Activated CD8-positive, alpha-beta memory T cell treated with anti-CD3 and anti-CD28 coated beads for 36 hours (primary cell): ENCODE measurements around the gene RBPJ. TPM values are rescaled to one million over a fixed set of nuclear protein-coding genes. Genes with fewer than 3 reads are reported as not detected.

Experiments
- CTCF ChIA-PET: fragments of 350-600 bp; sonication (Branson Sonifier 250); formaldehyde crosslinking; loops from one replicate; lab custom pipeline; 2021; ENCODE audit warnings: antibody characterized with exemption; lab: Charles Lee
- POLR2A ChIA-PET: fragments of 350-600 bp; sonication (Branson Sonifier 250); formaldehyde crosslinking; loops from one replicate; lab custom pipeline; 2021; ENCODE audit warnings: antibody characterized with exemption; lab: Charles Lee
- total RNA-seq, 2 experiments: library from RNA; stranded (reverse); gene quantifications; one replicate each; pipeline ENCODE4 v1.2.3, GENCODE V29; 2021

Gene RBPJ
- total RNA-seq, 2 experiments from 2014 or later = 200 TPM

DNA sequence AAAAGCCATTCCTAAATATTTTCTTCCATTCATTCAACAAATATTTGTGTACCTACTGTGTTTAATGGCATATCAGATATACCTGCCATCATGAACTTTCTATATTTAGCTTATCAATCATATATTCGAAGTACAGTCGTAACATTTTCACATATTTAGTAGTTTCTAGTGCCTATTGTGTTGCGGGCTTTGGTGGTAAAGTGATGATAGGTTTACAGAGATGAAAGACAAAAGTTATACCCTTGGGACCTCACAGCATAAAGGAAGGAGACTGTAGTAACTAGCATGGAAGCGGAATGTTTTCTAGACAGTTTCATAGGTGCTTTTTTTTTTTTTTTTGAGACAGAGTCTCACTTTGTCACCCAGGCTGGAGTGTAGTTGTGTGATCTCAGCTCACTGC lies 39.5 kb downstream of the RBPJ start:
- POLR2A ChIA-PET = no interaction called here
- CTCF ChIA-PET = interaction anchor here (0.6 kb wide), 1 partner anchor 22 kb away, joined by 3 read pairs; no protein-coding TSS in a partner anchor

- ChIA-PET POLR2A (no interaction called here), CTCF (interaction anchor here (0.6 kb wide), 1 partner anchor 22 kb away, joined by 3 read pairs; no protein-coding TSS in a partner anchor)
These were observed 40.0 kb downstream of the RBPJ start for GRCh38 chr4:26360864-26361263.

- POLR2A ChIA-PET = no interaction called here
- CTCF ChIA-PET = no interaction called here
These were observed 40.5 kb downstream of the RBPJ start for GRCh38 chr4:26361297-26361696.

- ChIA-PET CTCF (no interaction called here), POLR2A (no interaction called here)
These were observed 42.1 kb downstream of the RBPJ start for GRCh38 chr4:26362745-26363439.

DNA sequence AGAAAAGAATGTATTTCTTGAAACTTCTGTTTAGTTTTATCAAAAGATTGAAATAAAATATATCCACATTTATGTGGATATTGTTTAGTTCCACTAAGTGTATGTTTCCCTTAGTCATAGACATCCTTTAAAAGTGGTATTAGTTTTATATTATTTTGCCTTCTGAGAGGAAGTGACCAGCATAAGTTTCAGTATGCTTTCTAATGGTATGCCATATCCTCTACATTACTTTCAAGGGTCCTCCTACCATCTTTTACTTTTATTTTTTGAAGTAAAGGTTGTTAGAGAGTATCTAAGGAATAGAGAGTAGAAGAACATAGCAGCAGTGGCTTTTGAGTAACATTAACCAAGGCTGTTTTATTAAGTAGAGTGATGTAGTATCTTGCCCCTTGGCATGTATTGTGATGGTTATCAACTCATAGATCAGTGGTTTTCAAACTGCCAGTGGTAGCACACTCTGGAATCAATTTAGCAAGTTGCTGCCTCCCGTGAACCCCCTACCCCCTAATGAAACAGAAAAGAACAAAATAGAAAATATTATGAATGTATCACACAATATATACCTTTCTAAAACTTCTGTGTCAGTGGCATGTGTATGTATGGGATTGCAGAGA lies 44.8 kb downstream of the RBPJ start:
- POLR2A ChIA-PET = no interaction called here

DNA sequence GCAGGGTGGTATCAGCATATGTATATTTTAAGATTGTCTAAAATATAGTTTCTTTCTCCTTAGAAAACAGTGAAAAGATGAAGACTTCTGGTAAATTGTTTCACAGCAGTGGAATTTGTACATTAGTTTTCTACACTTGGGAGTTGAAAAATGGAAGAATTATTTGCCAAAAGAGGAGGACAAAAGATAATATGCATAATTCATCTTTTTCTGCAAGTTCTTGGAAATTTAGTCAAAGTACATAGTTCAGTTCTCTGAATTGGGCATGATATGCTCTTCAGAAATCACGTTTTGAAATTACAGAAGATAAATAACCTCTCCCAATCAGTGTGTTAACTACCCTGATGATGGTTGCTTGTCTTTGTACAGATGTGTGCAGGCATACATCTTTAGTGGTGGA lies 47.0 kb downstream of the RBPJ start:
- CTCF ChIA-PET = no interaction called here
- POLR2A ChIA-PET = no interaction called here

More for the DNA sequence above, 44.8 kb downstream of the RBPJ start:
- CTCF ChIA-PET = no interaction called here

- ChIA-PET CTCF (no interaction called here), POLR2A (no interaction called here)
These were observed 47.9 kb downstream of the RBPJ start for GRCh38 chr4:26368685-26369084.

DNA sequence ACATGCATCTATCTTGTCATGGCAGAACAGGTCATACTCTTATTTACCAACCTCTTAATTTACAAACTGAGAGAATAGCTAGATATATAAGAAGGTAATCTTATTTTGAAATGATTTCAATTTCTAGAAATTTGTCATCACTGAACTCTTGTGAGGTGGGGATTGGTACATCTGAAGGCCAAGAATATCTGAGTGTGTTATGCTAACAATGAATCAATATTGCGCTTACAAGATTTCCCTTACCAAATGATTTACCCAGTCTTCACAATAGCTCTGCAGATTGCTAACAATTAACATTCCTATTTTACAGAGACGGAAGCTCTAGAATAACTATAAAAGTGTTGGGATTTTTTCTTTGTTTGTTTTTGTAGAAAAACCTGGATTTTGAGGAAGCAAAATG lies 48.3 kb downstream of the RBPJ start:
- CTCF ChIA-PET = no interaction called here
- POLR2A ChIA-PET = no interaction called here

- ChIA-PET CTCF (no interaction called here), POLR2A (no interaction called here)
These were observed 48.8 kb downstream of the RBPJ start for GRCh38 chr4:26369581-26369980.

GRCh38 chr4:26372076-26372475 lies 51.3 kb downstream of the RBPJ start:
- CTCF ChIA-PET = no interaction called here

GRCh38 chr4:26372525-26373172 lies 51.8 kb downstream of the RBPJ start:
- POLR2A ChIA-PET = interaction anchor here (0.6 kb wide), 1 partner anchor 19 kb away, joined by 3 read pairs; no protein-coding TSS in a partner anchor
- CTCF ChIA-PET = no interaction called here

More at GRCh38 chr4:26372076-26372475, 51.3 kb downstream of the RBPJ start:
- POLR2A ChIA-PET = no interaction called here

- ChIA-PET POLR2A (no interaction called here), CTCF (interaction anchor here (0.7 kb wide), 1 partner anchor 306 kb away, joined by 3 read pairs; no protein-coding TSS in a partner anchor)
These were observed 54.7 kb downstream of the RBPJ start for GRCh38 chr4:26375551-26375950.

GRCh38 chr4:26377328-26378311 lies 56.8 kb downstream of the RBPJ start:
- POLR2A ChIA-PET = no interaction called here
- CTCF ChIA-PET = interaction anchor here (1.7 kb wide), 1 partner anchor 9 kb away, joined by 5 read pairs; no protein-coding TSS in a partner anchor

- ChIA-PET POLR2A (no interaction called here), CTCF (no interaction called here)
These were observed 59.0 kb downstream of the RBPJ start for GRCh38 chr4:26379837-26380236.

GRCh38 chr4:26380740-26381139 lies 59.9 kb downstream of the RBPJ start:
- ChIA-PET POLR2A (interaction anchor here (0.6 kb wide), 1 partner anchor 573 kb away, joined by 4 read pairs; no protein-coding TSS in a partner anchor), CTCF (no interaction called here)

DNA sequence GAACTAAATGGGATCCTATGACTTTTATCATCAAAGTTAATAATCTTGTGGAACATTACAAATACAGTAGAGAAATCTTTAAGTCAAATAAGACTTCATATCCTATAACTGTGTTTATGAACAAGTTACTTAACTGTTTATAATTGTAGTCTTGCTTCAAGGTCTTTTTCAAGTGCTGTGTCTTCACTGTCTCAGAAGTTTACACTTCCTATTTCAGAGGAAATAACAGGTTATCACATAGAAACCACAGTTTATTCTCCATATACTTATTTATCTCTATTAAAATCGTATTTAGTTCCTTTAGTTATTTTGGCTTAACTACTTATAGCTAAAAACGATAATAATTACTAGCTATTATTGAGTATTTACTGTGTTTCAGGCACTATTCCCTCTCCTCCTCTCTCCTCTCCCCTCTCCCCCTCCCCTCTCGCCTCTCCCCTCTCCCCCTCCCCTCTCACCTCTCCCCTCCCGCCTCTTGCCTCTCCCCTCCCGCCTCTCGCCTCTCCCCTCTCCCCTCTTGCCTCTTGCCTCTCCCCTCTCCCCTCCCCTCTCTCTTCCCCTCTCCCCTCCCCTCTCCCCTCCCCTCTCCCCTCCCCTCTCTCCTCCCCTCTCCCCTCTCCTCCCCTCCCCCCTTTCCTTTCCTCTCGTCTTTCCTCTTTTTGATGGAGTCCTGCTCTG lies 63.7 kb downstream of the RBPJ start:
- ChIA-PET POLR2A (interaction anchor here (1.1 kb wide), 1 partner anchor 38 kb away, joined by 3 read pairs; no protein-coding TSS in a partner anchor), CTCF (no interaction called here)

DNA sequence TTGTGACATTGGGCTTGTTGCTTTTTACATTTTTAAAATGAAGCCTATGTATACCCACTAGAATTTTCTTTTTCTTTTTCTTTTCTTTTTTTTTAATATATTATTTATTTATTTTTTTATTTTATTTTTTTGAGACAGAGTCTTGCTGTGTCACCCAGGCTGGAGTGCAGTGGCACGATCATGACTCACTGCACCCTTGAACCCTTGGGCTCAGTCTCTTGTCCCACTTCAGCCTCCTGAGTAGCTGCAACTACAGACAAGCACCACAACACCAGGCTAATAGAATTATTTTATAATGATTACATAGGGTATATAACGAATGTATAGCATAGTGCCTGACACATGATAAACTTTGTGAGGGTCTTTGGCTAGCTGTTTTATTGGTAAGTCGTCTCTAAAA lies 64.9 kb downstream of the RBPJ start:
- CTCF ChIA-PET = interaction anchor here (1.7 kb wide), 1 partner anchor 9 kb away, joined by 5 read pairs; no protein-coding TSS in a partner anchor

DNA sequence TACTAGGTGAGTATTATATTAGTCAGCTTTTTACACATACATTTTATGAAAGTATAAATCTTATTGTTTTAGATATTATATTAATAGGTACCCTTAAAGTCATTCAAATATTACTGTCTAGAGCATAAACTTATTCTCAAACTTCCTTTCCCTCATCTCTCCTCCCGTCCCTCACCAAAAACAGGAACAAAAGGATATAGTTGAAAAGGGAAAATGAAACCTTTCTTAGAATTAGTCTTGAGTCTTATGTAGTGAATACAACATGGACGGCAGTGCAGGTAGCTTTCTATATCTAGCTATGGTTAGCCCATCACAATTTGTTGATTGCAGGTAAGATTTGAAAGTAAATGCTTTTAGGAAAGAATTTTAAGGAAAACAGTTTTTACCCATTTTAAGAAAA lies 65.6 kb downstream of the RBPJ start:
- CTCF ChIA-PET = interaction anchor here (1.7 kb wide), 1 partner anchor 10 kb away, joined by 5 read pairs; no protein-coding TSS in a partner anchor
- POLR2A ChIA-PET = no interaction called here

More for the DNA sequence above, 64.9 kb downstream of the RBPJ start:
- POLR2A ChIA-PET = no interaction called here
